ENCODE data around the gene PKP3.

The PKP3 gene

DNA sequence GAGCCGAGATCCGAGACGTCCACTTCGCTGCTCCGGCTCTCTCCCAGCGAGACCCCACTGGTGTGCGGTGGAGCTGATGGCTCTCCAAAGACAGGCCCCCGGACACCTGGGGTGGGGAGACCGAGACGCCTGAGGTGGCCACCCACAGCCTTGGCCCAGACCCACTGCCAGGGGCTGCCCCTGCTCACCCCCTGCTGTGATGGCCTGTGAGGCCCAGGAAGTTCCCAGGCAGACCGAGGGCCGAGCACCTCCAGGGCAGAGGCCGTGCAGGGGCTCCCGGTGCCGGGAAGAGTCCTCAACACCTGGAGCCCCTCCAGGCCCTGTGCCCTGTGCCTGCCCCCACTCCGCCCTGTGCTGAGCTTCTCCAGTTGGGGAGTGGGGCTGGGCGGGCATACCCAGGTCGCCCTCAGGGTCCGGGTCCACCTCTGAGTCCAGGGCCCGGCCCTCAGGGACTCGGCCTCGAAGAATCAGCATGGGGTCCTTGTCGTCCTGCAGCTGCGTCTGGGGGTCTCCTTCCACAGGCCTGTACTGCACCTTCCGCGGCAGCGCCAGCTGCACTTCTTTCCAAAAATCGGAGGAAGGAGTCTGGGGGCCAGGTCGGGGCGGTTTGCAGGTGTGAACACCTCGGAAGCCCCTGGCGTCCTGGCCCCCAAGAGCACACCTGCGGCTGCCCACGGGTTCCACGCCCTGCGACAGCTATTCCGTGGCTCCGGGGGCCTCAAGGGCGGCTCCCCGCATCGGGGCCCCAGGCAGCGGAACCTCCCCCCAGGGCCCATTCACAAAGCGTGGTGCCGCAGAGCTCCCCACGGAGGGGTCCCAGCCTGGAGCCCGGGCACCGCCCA is 12.2 kb downstream of the PKP3 start:
- peak overlapping the region; percentile 51 for H3K4me3 ChIP-seq (ENCODE audit: low read depth, low read length)
- in situ Hi-C loops (cut with HindIII; ENCODE audit: low sequenced_read_pairs), result no loop called here
- TF ChIP-seq, protein P1, sequence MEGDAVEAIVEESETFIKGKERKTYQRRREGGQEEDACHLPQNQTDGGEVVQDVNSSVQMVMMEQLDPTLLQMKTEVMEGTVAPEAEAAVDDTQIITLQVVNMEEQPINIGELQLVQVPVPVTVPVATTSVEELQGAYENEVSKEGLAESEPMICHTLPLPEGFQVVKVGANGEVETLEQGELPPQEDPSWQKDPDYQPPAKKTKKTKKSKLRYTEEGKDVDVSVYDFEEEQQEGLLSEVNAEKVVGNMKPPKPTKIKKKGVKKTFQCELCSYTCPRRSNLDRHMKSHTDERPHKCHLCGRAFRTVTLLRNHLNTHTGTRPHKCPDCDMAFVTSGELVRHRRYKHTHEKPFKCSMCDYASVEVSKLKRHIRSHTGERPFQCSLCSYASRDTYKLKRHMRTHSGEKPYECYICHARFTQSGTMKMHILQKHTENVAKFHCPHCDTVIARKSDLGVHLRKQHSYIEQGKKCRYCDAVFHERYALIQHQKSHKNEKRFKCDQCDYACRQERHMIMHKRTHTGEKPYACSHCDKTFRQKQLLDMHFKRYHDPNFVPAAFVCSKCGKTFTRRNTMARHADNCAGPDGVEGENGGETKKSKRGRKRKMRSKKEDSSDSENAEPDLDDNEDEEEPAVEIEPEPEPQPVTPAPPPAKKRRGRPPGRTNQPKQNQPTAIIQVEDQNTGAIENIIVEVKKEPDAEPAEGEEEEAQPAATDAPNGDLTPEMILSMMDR (IDR thresholded peaks at IDR 0.05; ENCODE audit: low read depth, low read length), result no peak
- DNase-seq (ENCODE audit: low read depth, low spot score), result no peak

DNA sequence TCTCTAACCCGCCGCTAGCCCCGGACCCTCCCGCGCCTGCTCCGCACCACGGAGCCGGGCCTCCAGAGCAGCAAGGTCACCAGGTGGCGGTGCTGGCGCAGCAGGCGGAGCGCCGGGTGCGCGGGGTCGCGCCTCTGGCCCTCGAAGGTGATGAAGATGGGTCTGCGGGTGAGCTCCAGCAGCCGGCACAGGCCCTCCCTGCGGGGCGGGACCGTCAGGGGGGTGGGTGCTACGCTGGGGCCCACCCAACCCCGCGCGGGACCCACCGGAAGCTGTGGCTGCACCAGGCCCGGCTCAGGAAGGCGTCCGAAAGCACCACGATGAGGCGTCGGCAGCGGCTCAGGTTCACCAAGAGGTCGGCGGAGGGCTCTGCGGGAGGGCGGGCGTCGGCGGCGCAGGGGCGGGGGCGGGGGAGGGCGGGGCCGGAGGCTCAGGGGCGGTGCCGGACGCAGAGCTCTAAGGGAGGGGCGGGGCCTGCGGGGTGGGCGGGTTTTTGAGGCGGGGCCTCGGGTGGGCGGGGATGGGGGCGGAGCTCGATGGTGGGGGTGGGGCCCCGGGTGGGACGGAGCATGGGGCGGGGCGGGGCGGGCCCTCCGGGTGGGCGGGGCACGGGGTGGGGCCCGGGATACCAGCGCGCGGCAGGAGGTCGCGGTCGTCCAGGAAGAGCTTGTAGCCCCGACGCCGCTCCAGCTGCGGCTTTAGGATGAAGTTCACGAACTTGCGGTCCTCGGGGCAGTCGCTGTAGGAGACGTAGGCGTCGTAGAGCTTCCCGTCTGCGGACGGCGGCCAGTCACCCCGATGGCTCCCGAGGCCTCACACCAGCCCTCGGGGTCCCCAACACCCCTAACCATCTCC is 13.0 kb downstream of the PKP3 start:
- in situ Hi-C loops (cut with HindIII; ENCODE audit: low sequenced_read_pairs), result no loop called here

DNA sequence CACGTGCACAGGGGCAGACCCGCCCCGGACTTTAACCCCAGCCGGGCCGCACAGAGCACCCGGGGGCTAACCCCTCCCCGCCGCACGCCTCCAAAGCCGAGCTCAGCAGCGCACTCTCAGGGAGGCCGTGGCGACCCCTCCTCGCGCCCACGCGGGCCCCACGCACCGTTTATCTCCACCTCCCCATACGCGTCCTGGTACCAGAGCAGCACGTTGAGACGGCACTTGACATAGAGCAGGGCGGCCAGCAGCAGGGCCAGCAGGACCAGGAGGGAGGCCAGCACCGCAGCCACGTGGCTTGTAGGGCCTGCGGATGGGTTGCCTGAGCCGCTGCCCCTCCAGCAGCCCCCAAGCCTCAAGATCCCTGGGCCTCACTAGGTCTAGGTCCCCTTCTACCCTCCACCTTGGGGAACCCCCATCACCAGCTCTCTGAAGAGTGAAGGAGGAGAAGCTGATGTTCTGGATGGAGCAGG is 13.7 kb downstream of the PKP3 start:
- TF ChIP-seq, protein P1 (IDR thresholded peaks at IDR 0.05; ENCODE audit: low read depth, low read length), result no peak
- in situ Hi-C loops (cut with HindIII; ENCODE audit: low sequenced_read_pairs), result no loop called here
- H3K4me3 ChIP-seq (ENCODE audit: low read depth, low read length), result no peak overlapping the region
- DNase-seq (ENCODE audit: low read depth, low spot score), result no peak

More for the DNA sequence above, 13.0 kb downstream of the PKP3 start:
- TF ChIP-seq, protein P1 (IDR thresholded peaks at IDR 0.05; ENCODE audit: low read depth, low read length), result no peak
- H3K4me3 ChIP-seq (ENCODE audit: low read depth, low read length), result peak overlapping the region; percentile 51
- peak; percentile 74 for DNase-seq (ENCODE audit: low read depth, low spot score)

DNA sequence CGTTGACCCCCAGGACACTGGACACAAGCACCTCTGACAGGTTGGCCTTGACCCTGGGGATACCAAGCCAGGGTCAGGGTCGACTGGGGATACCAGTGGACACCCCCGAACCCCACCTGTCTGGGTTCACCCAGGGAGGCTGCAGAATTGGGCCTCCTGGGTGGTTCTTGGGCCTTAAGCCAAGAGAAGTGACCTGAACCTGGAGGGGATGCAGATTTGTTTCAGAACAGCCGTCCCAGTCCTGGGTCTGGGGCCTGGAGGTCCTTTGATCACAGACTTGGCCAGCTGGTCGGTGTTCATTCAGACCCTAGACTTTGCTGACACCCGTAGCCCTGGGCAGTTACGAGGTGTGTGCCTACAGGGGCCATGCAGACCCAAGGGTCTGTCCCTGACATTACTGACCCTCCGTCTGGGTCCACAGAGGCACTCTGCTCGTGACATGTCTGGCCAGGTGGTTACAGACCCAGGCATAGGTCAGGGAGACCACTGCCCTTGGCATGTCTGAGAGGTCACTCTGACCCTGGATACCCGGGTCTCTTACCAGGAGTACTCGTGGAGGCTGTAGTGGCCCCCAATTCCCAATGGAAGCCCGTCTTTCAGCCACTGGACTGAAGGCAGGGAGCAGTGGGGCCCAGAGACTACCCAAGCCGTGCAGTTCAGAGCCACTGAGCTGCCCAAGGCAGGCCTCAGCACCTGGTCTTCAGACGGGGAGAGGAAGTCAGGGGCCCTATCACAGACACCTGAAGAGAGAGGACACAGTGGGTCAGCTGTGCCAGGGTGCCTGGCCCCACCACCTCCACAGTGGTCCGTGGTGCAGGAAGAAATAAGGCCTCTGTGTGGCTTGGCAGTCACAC is 14.4 kb downstream of the PKP3 start:
- DNase-seq (ENCODE audit: low read depth, low spot score), result no peak
- in situ Hi-C loops (cut with HindIII; ENCODE audit: low sequenced_read_pairs), result no loop called here
- H3K4me3 ChIP-seq (ENCODE audit: low read depth, low read length), result no peak overlapping the region
- TF ChIP-seq, protein P1 (IDR thresholded peaks at IDR 0.05; ENCODE audit: low read depth, low read length), result no peak

DNA sequence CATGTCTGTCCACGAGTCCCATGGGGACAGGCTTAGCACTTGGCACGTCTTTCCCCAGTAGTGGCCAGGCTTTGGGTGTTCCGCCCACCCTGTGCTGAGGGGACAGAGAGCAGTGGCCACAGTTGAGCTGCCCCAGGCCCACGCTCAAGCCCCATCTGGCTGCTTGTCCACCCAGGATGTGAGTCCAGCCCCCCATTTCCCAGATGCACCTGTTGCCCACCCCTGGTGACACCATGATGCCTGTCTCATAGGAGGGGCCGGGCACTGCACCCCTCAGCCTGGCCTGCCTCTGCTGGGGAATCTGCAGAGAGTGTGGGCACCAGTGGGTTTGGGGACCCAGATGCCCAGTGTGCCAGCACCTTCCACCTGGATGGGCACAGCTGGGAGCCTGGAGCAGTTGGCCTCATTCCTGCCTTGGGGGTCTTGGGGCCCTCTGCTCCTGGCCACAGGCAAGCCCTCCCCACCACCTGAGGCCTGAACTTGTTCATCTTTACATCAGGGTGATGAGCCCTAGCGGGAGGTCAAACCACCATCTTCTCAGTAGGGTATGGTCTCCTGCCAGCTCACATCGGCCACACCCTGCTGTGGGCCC is 15.1 kb downstream of the PKP3 start:
- in situ Hi-C loops (cut with HindIII; ENCODE audit: low sequenced_read_pairs), result no loop called here

More for the DNA sequence above, 15.1 kb downstream of the PKP3 start:
- TF ChIP-seq, protein P1 (IDR thresholded peaks at IDR 0.05; ENCODE audit: low read depth, low read length), result no peak
- H3K4me3 ChIP-seq (ENCODE audit: low read depth, low read length), result no peak overlapping the region
- DNase-seq (ENCODE audit: low read depth, low spot score), result no peak

All from astrocyte of the spinal cord (primary cell).